ENCODE results near the gene PCNT. TPM values are rescaled to one million over a fixed set of nuclear protein-coding genes. Genes with fewer than 3 reads are reported as not detected.

PCNT gene
- total RNA-seq, 4 donors from 2014 or later: 6.2 to 29.7 (median 17.1) TPM

- no peak for DNase-seq
- Histone ChIP-seq H3K27me3 (no peaks in the 10 kb centered on the region), H3K4me1 (no peaks in the 10 kb centered on the region), H3K36me3 (no peaks in the 10 kb centered on the region), H3K27ac (no peak overlapping the region), H3K9me3 (no peaks in the 10 kb centered on the region), H3K4me3 (no peak overlapping the region)
- intact Hi-C loops (cut with DNase I; ENCODE audit: low total_unique reads): no loop called here
- no peak for TF ChIP-seq POLR2A (IDR thresholded peaks at IDR 0.05)
- TF ChIP-seq, protein P1, sequence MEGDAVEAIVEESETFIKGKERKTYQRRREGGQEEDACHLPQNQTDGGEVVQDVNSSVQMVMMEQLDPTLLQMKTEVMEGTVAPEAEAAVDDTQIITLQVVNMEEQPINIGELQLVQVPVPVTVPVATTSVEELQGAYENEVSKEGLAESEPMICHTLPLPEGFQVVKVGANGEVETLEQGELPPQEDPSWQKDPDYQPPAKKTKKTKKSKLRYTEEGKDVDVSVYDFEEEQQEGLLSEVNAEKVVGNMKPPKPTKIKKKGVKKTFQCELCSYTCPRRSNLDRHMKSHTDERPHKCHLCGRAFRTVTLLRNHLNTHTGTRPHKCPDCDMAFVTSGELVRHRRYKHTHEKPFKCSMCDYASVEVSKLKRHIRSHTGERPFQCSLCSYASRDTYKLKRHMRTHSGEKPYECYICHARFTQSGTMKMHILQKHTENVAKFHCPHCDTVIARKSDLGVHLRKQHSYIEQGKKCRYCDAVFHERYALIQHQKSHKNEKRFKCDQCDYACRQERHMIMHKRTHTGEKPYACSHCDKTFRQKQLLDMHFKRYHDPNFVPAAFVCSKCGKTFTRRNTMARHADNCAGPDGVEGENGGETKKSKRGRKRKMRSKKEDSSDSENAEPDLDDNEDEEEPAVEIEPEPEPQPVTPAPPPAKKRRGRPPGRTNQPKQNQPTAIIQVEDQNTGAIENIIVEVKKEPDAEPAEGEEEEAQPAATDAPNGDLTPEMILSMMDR (IDR thresholded peaks at IDR 0.05): no peak
Measured at GRCh38 chr21:46423546-46424038, 99.6 kb downstream of the PCNT start.

DNA sequence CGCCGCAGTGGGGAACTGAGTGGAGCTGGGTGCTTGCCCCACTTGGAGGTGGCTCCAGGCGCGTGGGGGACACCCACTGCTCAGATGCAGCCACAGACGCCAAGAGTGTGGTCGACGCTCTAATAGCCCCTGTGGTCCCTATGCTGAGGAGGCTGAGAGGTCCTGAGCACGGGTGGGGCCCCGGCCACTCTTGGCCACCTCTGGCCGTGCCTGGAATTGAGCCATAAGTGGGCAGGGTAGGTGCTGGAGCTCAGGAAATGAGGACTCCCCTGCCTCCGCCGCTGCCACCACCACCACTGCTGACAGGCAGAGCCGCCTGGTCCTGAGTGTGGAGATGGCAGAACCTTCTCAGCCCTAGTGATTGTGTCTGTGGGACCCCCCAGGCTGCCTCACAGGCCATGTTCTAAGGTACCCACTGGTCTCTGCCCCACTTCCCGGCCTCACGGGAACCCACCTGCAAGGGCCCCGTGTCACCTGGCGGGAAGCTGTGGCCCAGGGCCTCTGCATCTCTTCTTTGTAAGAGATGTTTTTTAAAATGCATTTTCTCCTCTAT is 100.2 kb downstream of the PCNT start:
- Histone ChIP-seq H3K4me1 (no peaks in the 10 kb centered on the region), H3K36me3 (no peaks in the 10 kb centered on the region), H3K27ac (no peak overlapping the region), H3K9me3 (no peaks in the 10 kb centered on the region), H3K27me3 (no peaks in the 10 kb centered on the region), H3K4me3 (no peak overlapping the region)
- no peak for DNase-seq
- intact Hi-C loops (cut with DNase I; ENCODE audit: low total_unique reads): no loop called here
- TF ChIP-seq, protein P1 (IDR thresholded peaks at IDR 0.05): no peak
- no peak for TF ChIP-seq POLR2A (IDR thresholded peaks at IDR 0.05)

GRCh38 chr21:46424621-46425020 is 100.7 kb downstream of the PCNT start:
- Histone ChIP-seq H3K9me3 (no peaks in the 10 kb centered on the region), H3K27me3 (no peaks in the 10 kb centered on the region), H3K4me1 (no peaks in the 10 kb centered on the region), H3K27ac (no peak overlapping the region), H3K4me3 (no peak overlapping the region), H3K36me3 (no peaks in the 10 kb centered on the region)
- DNase-seq: no peak
- no peak for TF ChIP-seq POLR2A (IDR thresholded peaks at IDR 0.05)
- TF ChIP-seq, protein P1 (IDR thresholded peaks at IDR 0.05): no peak
- intact Hi-C loops (cut with DNase I; ENCODE audit: low total_unique reads): no loop called here

- Histone ChIP-seq H3K9me3 (no peaks in the 10 kb centered on the region), H3K27ac (no peak overlapping the region), H3K27me3 (no peaks in the 10 kb centered on the region), H3K36me3 (no peaks in the 10 kb centered on the region), H3K4me3 (no peak overlapping the region), H3K4me1 (no peaks in the 10 kb centered on the region)
- TF ChIP-seq, protein P1 (IDR thresholded peaks at IDR 0.05): no peak
- no peak for TF ChIP-seq POLR2A (IDR thresholded peaks at IDR 0.05)
- DNase-seq: no peak
- intact Hi-C loops (cut with DNase I; ENCODE audit: low total_unique reads): no loop called here
Measured at GRCh38 chr21:46425041-46425440, 101.1 kb downstream of the PCNT start.

DNA sequence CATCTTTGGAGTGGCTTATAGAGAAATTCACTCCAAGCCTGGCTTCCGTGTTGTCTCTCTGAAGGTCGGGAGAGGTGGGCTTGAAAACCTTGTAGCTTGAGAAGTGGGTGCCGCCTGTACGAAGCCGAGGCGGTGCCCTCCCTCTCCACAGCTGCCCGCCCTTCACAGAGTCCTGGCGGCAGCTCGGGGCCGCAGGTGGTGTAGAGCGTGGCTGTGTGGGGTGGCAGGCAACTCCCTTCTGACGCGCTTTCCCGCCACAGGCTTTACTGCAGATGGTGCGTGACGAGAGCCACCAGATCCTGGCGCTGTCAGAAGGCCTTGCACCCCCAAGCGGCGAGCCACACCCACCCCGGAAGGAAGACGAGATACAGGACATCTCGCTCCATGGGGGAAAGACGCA is 101.6 kb downstream of the PCNT start:
- no peaks in the 10 kb centered on the region for H3K36me3 ChIP-seq
- intact Hi-C loops (cut with DNase I; ENCODE audit: low total_unique reads): no loop called here
- DNase-seq: no peak

More for the DNA sequence above, 101.6 kb downstream of the PCNT start:
- H3K27ac ChIP-seq: no peak overlapping the region
- TF ChIP-seq, protein P1 (IDR thresholded peaks at IDR 0.05): no peak
- TF ChIP-seq POLR2A (IDR thresholded peaks at IDR 0.05): no peak
- no peaks in the 10 kb centered on the region for H3K27me3 ChIP-seq
- H3K4me1 ChIP-seq: no peaks in the 10 kb centered on the region
- H3K4me3 ChIP-seq: no peak overlapping the region
- H3K9me3 ChIP-seq: no peaks in the 10 kb centered on the region
